ENCODE data around the gene NRG3. TPM values are rescaled to one million over a fixed set of nuclear protein-coding genes. Genes with fewer than 3 reads are reported as not detected.

Gene NRG3
- total and polyA plus RNA-seq, 2 of the 8 experiments (the other 6 are each of a cell fraction or from before 2014, with no cell fraction given), result 4.2 to 5.0 TPM

DNA sequence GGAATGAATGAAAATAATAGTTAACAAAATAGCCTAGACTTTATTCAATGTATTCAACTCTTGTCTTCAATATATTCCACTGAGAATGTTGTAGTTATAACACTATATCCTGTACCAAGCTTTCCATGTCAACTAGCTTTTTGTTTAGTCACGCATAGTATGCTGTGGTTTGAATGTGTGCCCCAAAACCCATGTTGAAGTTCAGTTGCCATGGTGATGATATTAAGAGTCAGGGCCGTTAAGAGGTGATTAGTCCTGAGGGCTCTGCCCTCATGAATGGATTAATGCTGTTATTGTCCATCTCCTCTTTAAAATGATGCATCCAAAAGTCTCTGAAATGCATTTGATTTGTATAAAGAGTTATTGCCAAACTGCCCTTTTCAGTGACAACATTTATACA is 887.6 kb downstream of the NRG3 start (continued):
- TF ChIP-seq KDM1A (IDR thresholded peaks at IDR 0.05; ENCODE audit: borderline replicate concordance, low read length), result no peak
- no peak for TF ChIP-seq RNF2 (IDR thresholded peaks at IDR 0.05; ENCODE audit: borderline replicate concordance, low read depth, low read length, missing control alignments, poor library complexity, severe bottlenecking)
- TF ChIP-seq, protein P1, sequence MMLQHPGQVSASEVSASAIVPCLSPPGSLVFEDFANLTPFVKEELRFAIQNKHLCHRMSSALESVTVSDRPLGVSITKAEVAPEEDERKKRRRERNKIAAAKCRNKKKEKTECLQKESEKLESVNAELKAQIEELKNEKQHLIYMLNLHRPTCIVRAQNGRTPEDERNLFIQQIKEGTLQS (IDR thresholded peaks at IDR 0.05; ENCODE audit: insufficient read depth, low read depth, low read length), result no peak
- TF ChIP-seq KDM4A (IDR thresholded peaks at IDR 0.05; ENCODE audit: low read depth, low read length, severe bottlenecking), result no peak
- TF ChIP-seq ZNF274 (IDR thresholded peaks at IDR 0.05; ENCODE audit: borderline replicate concordance, extremely low read depth, low read length), result no peak
- no peak for TF ChIP-seq PHF8 (conservative IDR thresholded peaks at IDR 0.05; ENCODE audit: low read depth, low read length)
